HepG2 (cell line): Measurements from ENCODE around the gene TFG. TPM values are rescaled to one million over a fixed set of nuclear protein-coding genes. Genes with fewer than 3 reads are reported as not detected.

ENCODE experiments used
- ATAC-seq: fragments of 200-7000 bp; cut with Tn5 transposase; 3 replicates; pipeline ENCODE4 v1.9.1; 2020; ENCODE audit warnings: mild to moderate bottlenecking, moderate library complexity
- BruUV-seq: library from RNA; stranded (reverse); fragments of 400-500 nt; replicated peaks from 2 replicates; lab custom pipeline; 2021; lab: Mats Ljungman, UMichigan
- CTCF ChIA-PET: fragments of 300-600 bp; formaldehyde crosslinking; extraction: SDS; loops from one replicate; lab custom pipeline; 2021; ENCODE audit warnings: low total read pairs, inconsistent platforms, low intra/inter-chr PET ratio; lab: Yijun Ruan, JAX
- POLR2A ChIA-PET: fragments of 350-600 bp; sonication (Branson Sonifier 250); formaldehyde crosslinking; loops from one replicate; lab custom pipeline; 2020; ENCODE audit warnings: antibody characterized with exemption, inconsistent platforms; lab: Yijun Ruan, JAX
- DNase-seq: peaks from one replicate; pipeline ENCODE4 v3.0.0-alpha.2; 2015; ENCODE audit warnings: low spot score
- FAIRE-seq: peaks from 3 replicates; lab custom pipeline; 2011; peaks lifted over from hg19 to GRCh38; lab: Jason Lieb, UNC
- H2AFZ ChIP-seq: one replicate; pipeline ENCODE4 v1.6.1; 2011; ENCODE audit warnings: low read length, inconsistent platforms
- H3K27ac ChIP-seq: fragments of 300-600 bp; 3 replicates; pipeline ENCODE4 v1.8.0; 2011; ENCODE audit warnings: mixed run types, mild to moderate bottlenecking, mixed read lengths, low read length, inconsistent platforms; ENCODE audit not compliant: insufficient read depth; ENCODE audit errors: extremely low read length
- H3K27me3 ChIP-seq, 2 experiments: fragments of 200-600 bp in 1 of 2; 2 replicates in 1 of 2; 3 replicates in 1 of 2; pipeline versions ENCODE4 v1.6.0 to v1.8.0; 2011; ENCODE audit warnings: low read length in 2 of 2, mild to moderate bottlenecking in 2 of 2, moderate library complexity in 2 of 2, inconsistent platforms in 1 of 2; ENCODE audit not compliant: insufficient read depth in 2 of 2, control insufficient read depth in 1 of 2
- H3K36me3 ChIP-seq, 2 experiments: fragments of 200-600 bp in 1 of 2; replicated peaks in 1 of 2; 2 replicates in 1 of 2; 3 replicates in 1 of 2; pipeline versions ENCODE4 v1.5.1 to v1.8.0; 2011; ENCODE audit warnings: low read length in 2 of 2, inconsistent platforms in 1 of 2; ENCODE audit not compliant: insufficient read depth in 2 of 2, control insufficient read depth in 1 of 2
- H3K4me1 ChIP-seq: 2 replicates; pipeline ENCODE4 v1.5.1; 2012; ENCODE audit warnings: low read length, inconsistent platforms; ENCODE audit not compliant: insufficient read depth
- H3K4me2 ChIP-seq: 2 replicates; pipeline ENCODE4 v1.6.0; 2011; ENCODE audit warnings: low read depth, low read length, inconsistent platforms
- H3K4me3 ChIP-seq, 3 experiments: fragments of 200-600 bp in 1 of 3; sonication (generic), shearing (Covaris generic) in 1 of 3; replicated peaks in 1 of 3; 2 replicates each; pipeline ENCODE4 v1.5.1; 2011 to 2016; ENCODE audit warnings: low read length in 3 of 3, inconsistent platforms in 2 of 3, low read depth in 2 of 3, mild to moderate bottlenecking in 2 of 3, control low read depth in 1 of 3, mixed read lengths in 1 of 3; ENCODE audit not compliant: insufficient read depth in 1 of 3
- H3K79me2 ChIP-seq: one replicate; pipeline ENCODE4 v1.6.1; 2011; ENCODE audit warnings: low read length, inconsistent platforms; ENCODE audit not compliant: insufficient read depth
- H3K9ac ChIP-seq: 2 replicates; pipeline ENCODE4 v1.6.0; 2011; ENCODE audit warnings: mild to moderate bottlenecking, low read depth, low read length, inconsistent platforms; ENCODE audit not compliant: insufficient read depth
- H3K9me3 ChIP-seq: 2 replicates; pipeline ENCODE4 v1.5.1; 2012; ENCODE audit warnings: mild to moderate bottlenecking, low read length
- H4K20me1 ChIP-seq: 2 replicates; pipeline ENCODE4 v1.6.0; 2011; ENCODE audit warnings: inconsistent platforms, mild to moderate bottlenecking, low read length, moderate library complexity; ENCODE audit not compliant: insufficient read depth
- MED8 ChIP-seq: sonication (generic); formaldehyde crosslinking; IDR thresholded peaks from 2 replicates; pipeline ENCODE4 v1.8.1; 2023; ENCODE audit warnings: mild to moderate bottlenecking, missing genetic modification reagents; ENCODE audit not compliant: insufficient replicate concordance
- ZFX ChIP-seq: sonication (generic); formaldehyde crosslinking; IDR thresholded peaks from 2 replicates; pipeline ENCODE4 v1.4.0; 2020; ENCODE audit warnings: mild to moderate bottlenecking, low read depth, missing genetic modification reagents, moderate library complexity
- ZNF790 ChIP-seq: sonication (generic); formaldehyde crosslinking; IDR thresholded peaks from 2 replicates; pipeline ENCODE4 v1.8.0; 2022; ENCODE audit warnings: missing genetic modification reagents, mild to moderate bottlenecking, borderline replicate concordance
- WGBS: methylation state at CpG from one replicate; pipeline ENCODE4 v1.1.6; 2017; ENCODE audit warnings: low lambda C conversion rate; 5-methylcytosine and 5-hydroxymethylcytosine counted together
- in situ Hi-C: cut with HindIII; loops from 2 replicates; pipeline ENCODE4 v1.10.0; 2017; ENCODE audit warnings: low pct_unique_long_range_greater_than_20kb; ENCODE audit not compliant: extremely low pct_ligation_motif_present
- intact Hi-C: fragments of 100-400 bp; cut with micrococcal nuclease; formaldehyde crosslinking; loops from one replicate; pipeline ENCODE4 v1.10.0; 2022; ENCODE audit not compliant: unreplicated experiment
- polyA plus RNA-seq, 8 experiments: library from polyadenylated mRNA; depleted of rRNA in 3 of 8; stranded (reverse) in 7 of 8; unstranded in 1 of 8; fragments of >200 nt; fragmentation: Illumina TruSeq in 4 of 8; extraction: Trizol in 4 of 8; gene quantifications; 2 replicates each; pipeline versions ENCODE4 v1.2.1 to v1.2.3, GENCODE V29; 2011 to 2016; ENCODE audit warnings: low read depth in 4 of 8, missing spikeins in 1 of 8, mixed read lengths in 1 of 8; ENCODE audit not compliant: insufficient read depth in 1 of 8
- total RNA-seq, 5 experiments: library from RNA; depleted of rRNA; stranded (reverse); fragments of >200 nt; fragmentation: Illumina TruSeq; extraction: Trizol; gene quantifications; 2 replicates each; pipeline ENCODE4 v1.2.3, GENCODE V29; 2016; ENCODE audit warnings: low read depth in 1 of 5
- TF ChIP-seq, protein P1 (sequence below): sonication (generic); formaldehyde crosslinking; IDR thresholded peaks from 2 replicates; pipeline ENCODE4 v1.5.0; 2020; ENCODE audit warnings: mild to moderate bottlenecking, missing genetic modification reagents, borderline replicate concordance
- TF ChIP-seq, protein P2 (sequence below): sonication (generic); formaldehyde crosslinking; conservative IDR thresholded peaks from 2 replicates; pipeline ENCODE4 v1.4.0; 2020; ENCODE audit warnings: mild to moderate bottlenecking, missing genetic modification reagents, moderate library complexity
- TF ChIP-seq, protein P3 (sequence below): sonication (generic); formaldehyde crosslinking; IDR thresholded peaks from 2 replicates; pipeline ENCODE4 v1.8.1; 2022; ENCODE audit warnings: low read depth, mild to moderate bottlenecking, missing genetic modification reagents
- TF ChIP-seq, protein P4 (sequence below): IDR thresholded peaks from 2 replicates; pipeline ENCODE4 v1.6.1; 2018; ENCODE audit warnings: missing genetic modification reagents, mild to moderate bottlenecking, missing compliant biosample characterization

TFG gene
- total and polyA plus RNA-seq, 2 of the 13 experiments (the other 11 are each of a cell fraction or from before 2014, with no cell fraction given): 53.6 to 71.7 TPM

GRCh38 chr3:100769693-100770092 is 60.4 kb downstream of the TFG start:
- CTCF ChIA-PET: no interaction called here
- H2AFZ ChIP-seq: no peak overlapping the region

More at GRCh38 chr3:100769693-100770092, 60.4 kb downstream of the TFG start:
- FAIRE-seq (no peak), DNase-seq (no peak), ATAC-seq (no peak)
- Histone ChIP-seq H3K27ac (no peak overlapping the region), H4K20me1 (no peaks in the 10 kb centered on the region), H3K36me3 (no peaks in the 10 kb centered on the region), H3K27me3 (no peaks in the 10 kb centered on the region), H3K4me2 (no peak overlapping the region), H3K9ac (no peak overlapping the region), H3K79me2 (no peaks in the 10 kb centered on the region), H3K4me1 (no peaks in the 10 kb centered on the region), H3K4me3 (no peak overlapping the region), H3K9me3 (no peaks in the 10 kb centered on the region)
- in situ Hi-C loops: no loop called here
- POLR2A ChIA-PET: no interaction called here
- 34% methylated on average over 3 of the region's 3 CpGs for WGBS
- BruUV-seq: no TSS peak
- intact Hi-C loops: no loop called here
- no peak for TF ChIP-seq ZNF790 (CRISPR knock-in tag)
- TF ChIP-seq MED8 (CRISPR knock-in tag): no peak
- TF ChIP-seq, protein P1, sequence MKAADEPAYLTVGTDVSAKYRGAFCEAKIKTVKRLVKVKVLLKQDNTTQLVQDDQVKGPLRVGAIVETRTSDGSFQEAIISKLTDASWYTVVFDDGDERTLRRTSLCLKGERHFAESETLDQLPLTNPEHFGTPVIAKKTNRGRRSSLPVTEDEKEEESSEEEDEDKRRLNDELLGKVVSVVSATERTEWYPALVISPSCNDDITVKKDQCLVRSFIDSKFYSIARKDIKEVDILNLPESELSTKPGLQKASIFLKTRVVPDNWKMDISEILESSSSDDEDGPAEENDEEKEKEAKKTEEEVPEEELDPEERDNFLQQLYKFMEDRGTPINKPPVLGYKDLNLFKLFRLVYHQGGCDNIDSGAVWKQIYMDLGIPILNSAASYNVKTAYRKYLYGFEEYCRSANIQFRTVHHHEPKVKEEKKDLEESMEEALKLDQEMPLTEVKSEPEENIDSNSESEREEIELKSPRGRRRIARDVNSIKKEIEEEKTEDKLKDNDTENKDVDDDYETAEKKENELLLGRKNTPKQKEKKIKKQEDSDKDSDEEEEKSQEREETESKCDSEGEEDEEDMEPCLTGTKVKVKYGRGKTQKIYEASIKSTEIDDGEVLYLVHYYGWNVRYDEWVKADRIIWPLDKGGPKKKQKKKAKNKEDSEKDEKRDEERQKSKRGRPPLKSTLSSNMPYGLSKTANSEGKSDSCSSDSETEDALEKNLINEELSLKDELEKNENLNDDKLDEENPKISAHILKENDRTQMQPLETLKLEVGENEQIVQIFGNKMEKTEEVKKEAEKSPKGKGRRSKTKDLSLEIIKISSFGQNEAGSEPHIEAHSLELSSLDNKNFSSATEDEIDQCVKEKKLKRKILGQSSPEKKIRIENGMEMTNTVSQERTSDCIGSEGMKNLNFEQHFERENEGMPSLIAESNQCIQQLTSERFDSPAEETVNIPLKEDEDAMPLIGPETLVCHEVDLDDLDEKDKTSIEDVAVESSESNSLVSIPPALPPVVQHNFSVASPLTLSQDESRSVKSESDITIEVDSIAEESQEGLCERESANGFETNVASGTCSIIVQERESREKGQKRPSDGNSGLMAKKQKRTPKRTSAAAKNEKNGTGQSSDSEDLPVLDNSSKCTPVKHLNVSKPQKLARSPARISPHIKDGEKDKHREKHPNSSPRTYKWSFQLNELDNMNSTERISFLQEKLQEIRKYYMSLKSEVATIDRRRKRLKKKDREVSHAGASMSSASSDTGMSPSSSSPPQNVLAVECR (CRISPR knock-in tag): no peak
- TF ChIP-seq, protein P2, sequence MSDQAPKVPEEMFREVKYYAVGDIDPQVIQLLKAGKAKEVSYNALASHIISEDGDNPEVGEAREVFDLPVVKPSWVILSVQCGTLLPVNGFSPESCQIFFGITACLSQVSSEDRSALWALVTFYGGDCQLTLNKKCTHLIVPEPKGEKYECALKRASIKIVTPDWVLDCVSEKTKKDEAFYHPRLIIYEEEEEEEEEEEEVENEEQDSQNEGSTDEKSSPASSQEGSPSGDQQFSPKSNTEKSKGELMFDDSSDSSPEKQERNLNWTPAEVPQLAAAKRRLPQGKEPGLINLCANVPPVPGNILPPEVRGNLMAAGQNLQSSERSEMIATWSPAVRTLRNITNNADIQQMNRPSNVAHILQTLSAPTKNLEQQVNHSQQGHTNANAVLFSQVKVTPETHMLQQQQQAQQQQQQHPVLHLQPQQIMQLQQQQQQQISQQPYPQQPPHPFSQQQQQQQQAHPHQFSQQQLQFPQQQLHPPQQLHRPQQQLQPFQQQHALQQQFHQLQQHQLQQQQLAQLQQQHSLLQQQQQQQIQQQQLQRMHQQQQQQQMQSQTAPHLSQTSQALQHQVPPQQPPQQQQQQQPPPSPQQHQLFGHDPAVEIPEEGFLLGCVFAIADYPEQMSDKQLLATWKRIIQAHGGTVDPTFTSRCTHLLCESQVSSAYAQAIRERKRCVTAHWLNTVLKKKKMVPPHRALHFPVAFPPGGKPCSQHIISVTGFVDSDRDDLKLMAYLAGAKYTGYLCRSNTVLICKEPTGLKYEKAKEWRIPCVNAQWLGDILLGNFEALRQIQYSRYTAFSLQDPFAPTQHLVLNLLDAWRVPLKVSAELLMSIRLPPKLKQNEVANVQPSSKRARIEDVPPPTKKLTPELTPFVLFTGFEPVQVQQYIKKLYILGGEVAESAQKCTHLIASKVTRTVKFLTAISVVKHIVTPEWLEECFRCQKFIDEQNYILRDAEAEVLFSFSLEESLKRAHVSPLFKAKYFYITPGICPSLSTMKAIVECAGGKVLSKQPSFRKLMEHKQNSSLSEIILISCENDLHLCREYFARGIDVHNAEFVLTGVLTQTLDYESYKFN (CRISPR knock-in tag): no peak
- TF ChIP-seq, protein P3, sequence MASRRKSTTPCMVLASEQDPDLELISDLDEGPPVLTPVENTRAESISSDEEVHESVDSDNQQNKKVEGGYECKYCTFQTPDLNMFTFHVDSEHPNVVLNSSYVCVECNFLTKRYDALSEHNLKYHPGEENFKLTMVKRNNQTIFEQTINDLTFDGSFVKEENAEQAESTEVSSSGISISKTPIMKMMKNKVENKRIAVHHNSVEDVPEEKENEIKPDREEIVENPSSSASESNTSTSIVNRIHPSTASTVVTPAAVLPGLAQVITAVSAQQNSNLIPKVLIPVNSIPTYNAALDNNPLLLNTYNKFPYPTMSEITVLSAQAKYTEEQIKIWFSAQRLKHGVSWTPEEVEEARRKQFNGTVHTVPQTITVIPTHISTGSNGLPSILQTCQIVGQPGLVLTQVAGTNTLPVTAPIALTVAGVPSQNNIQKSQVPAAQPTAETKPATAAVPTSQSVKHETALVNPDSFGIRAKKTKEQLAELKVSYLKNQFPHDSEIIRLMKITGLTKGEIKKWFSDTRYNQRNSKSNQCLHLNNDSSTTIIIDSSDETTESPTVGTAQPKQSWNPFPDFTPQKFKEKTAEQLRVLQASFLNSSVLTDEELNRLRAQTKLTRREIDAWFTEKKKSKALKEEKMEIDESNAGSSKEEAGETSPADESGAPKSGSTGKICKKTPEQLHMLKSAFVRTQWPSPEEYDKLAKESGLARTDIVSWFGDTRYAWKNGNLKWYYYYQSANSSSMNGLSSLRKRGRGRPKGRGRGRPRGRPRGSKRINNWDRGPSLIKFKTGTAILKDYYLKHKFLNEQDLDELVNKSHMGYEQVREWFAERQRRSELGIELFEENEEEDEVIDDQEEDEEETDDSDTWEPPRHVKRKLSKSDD (CRISPR knock-in tag): no peak
- TF ChIP-seq, protein P4, sequence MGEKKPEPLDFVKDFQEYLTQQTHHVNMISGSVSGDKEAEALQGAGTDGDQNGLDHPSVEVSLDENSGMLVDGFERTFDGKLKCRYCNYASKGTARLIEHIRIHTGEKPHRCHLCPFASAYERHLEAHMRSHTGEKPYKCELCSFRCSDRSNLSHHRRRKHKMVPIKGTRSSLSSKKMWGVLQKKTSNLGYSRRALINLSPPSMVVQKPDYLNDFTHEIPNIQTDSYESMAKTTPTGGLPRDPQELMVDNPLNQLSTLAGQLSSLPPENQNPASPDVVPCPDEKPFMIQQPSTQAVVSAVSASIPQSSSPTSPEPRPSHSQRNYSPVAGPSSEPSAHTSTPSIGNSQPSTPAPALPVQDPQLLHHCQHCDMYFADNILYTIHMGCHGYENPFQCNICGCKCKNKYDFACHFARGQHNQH (CRISPR knock-in tag): no peak
- TF ChIP-seq ZFX (CRISPR knock-in tag): no peak
